Measurements from ENCODE around the gene VEGFB.

Gene VEGFB

DNA sequence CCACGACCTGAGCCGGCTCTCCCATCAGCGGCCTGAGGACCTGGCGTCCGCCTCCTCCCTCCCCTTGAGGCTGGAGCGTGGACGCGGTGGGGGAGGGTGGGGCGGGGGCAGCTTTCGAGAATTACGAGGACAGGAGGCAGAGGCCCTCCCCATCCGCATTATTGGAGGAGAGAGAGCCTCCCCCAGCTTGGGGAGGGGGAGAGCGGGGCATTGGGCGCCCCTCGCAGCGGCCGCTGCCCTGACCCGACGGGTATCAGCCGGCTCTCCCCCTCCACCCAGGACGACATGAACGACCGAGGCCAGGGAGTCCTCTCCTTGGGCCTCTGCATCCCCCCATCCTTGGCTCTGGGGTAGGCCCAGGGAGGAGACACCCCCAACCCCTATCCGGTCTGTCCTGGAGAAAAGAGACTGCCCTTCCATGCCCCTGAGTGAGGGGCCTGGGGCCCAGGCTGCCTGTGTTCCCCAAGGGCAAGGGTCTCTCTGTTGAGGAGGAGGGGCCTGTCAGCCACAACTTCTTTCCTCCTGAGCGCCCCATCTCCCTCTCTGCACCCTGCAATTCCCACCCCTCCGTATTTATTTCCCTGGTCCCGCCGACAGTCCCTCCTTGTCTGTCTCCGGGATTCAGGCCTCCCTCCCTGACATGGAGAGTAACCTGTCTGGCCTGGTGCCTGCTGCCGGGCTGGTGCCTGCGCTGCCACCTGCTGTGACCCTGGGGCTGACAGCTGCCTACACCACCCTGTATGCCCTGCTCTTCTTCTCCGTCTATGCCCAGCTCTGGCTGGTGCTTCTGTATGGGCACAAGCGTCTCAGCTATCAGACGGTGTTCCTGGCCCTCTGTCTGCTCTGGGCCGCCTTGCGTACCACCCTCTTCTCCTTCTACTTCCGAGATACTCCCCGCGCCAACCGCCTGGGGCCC is 51.8 kb downstream of the VEGFB start:
- peaks cover 11% of the 10 kb centered on the region for H3K36me3 Mint-ChIP-seq (ENCODE audit: low read depth)
- DNase-seq: no peak

DNA sequence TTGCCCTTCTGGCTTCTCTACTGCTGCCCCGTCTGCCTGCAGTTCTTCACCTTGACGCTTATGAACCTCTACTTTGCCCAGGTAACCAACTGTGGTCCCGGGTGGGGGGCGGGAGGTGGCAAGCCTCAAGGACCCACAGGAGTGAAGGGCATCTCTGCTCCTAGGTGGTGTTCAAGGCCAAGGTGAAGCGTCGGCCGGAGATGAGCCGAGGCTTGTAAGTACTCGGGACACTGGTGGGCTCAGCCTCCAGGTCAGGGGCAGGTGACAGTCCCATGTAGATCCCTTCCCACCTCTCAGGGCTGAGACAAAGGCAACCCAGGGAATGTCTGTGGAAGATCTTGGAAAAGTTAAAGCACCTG is 52.4 kb downstream of the VEGFB start:
- peak overlapping the region; percentile 82 for H3K4me3 Mint-ChIP-seq
- peaks cover 5% of the 10 kb centered on the region for H3K36me3 Mint-ChIP-seq (ENCODE audit: low read depth)
- no peak for DNase-seq
- H3K27ac Mint-ChIP-seq: no peak overlapping the region
- H3K27me3 Mint-ChIP-seq (ENCODE audit: low read depth, poor library complexity): peaks cover 30% of the 10 kb centered on the region
- H3K4me1 Mint-ChIP-seq: peaks cover 19% of the 10 kb centered on the region
- TF ChIP-seq, protein P1, sequence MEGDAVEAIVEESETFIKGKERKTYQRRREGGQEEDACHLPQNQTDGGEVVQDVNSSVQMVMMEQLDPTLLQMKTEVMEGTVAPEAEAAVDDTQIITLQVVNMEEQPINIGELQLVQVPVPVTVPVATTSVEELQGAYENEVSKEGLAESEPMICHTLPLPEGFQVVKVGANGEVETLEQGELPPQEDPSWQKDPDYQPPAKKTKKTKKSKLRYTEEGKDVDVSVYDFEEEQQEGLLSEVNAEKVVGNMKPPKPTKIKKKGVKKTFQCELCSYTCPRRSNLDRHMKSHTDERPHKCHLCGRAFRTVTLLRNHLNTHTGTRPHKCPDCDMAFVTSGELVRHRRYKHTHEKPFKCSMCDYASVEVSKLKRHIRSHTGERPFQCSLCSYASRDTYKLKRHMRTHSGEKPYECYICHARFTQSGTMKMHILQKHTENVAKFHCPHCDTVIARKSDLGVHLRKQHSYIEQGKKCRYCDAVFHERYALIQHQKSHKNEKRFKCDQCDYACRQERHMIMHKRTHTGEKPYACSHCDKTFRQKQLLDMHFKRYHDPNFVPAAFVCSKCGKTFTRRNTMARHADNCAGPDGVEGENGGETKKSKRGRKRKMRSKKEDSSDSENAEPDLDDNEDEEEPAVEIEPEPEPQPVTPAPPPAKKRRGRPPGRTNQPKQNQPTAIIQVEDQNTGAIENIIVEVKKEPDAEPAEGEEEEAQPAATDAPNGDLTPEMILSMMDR (IDR thresholded peaks at IDR 0.05): no peak
- H3K9me3 Mint-ChIP-seq: no peaks in the 10 kb centered on the region

More for the DNA sequence above, 51.8 kb downstream of the VEGFB start:
- Mint-ChIP-seq H3K9me3 (no peaks in the 10 kb centered on the region), H3K27me3 (ENCODE audit: low read depth, poor library complexity) (peaks cover 28% of the 10 kb centered on the region), H3K4me3 (peak overlapping the region; percentile 82), H3K27ac (no peak overlapping the region), H3K4me1 (peaks cover 19% of the 10 kb centered on the region)
- TF ChIP-seq, protein P1 (IDR thresholded peaks at IDR 0.05): no peak

DNA sequence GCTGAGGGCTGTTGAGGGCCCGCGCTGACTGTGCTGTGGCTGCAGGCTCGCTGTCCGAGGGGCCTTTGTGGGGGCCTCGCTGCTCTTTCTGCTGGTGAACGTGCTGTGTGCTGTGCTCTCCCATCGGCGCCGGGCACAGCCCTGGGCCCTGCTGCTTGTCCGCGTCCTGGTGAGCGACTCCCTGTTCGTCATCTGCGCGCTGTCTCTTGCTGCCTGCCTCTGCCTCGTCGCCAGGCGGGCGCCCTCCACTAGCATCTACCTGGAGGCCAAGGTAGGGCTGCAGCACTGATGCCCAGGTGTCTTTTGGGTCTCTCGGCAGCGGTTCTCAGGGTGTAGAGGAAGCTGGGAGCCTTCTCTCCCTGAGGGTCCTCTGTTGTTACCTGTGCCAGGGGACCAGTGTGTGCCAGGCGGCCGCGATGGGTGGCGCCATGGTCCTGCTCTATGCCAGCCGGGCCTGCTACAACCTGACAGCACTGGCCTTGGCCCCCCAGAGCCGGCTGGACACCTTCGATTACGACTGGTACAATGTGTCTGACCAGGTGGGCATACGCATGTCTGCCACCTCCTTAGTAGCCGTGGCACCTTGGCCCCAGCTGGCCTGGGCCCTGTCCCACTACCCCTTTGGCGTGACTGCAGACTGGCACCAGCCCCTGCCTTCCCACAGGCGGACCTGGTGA is 53.4 kb downstream of the VEGFB start:
- Mint-ChIP-seq H3K36me3 (ENCODE audit: low read depth) (no peaks in the 10 kb centered on the region), H3K27me3 (ENCODE audit: low read depth, poor library complexity) (peaks cover 37% of the 10 kb centered on the region), H3K4me1 (peaks cover 17% of the 10 kb centered on the region), H3K9me3 (no peaks in the 10 kb centered on the region), H3K4me3 (no peak overlapping the region), H3K27ac (no peak overlapping the region)
- TF ChIP-seq, protein P1 (IDR thresholded peaks at IDR 0.05): no peak
- DNase-seq: no peak

DNA sequence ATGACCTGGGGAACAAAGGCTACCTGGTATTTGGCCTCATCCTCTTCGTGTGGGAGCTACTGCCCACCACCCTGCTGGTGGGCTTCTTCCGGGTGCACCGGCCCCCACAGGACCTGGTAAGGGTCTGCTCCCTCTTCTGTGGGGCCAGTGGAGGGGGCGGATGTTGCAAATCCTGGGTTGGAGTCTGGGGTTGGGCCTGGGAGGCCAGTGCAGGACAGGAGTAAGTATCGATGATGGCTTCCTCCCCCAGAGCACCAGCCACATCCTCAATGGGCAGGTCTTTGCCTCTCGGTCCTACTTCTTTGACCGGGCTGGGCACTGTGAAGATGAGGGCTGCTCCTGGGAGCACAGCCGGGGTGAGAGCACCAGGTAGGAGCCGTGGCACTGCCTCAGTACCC is 54.0 kb downstream of the VEGFB start:
- no peak overlapping the region for H3K27ac Mint-ChIP-seq
- H3K27me3 Mint-ChIP-seq (ENCODE audit: low read depth, poor library complexity): peaks cover 42% of the 10 kb centered on the region
- H3K36me3 Mint-ChIP-seq (ENCODE audit: low read depth): no peaks in the 10 kb centered on the region
- no peak for DNase-seq
- TF ChIP-seq, protein P1 (IDR thresholded peaks at IDR 0.05): no peak
- H3K9me3 Mint-ChIP-seq: no peaks in the 10 kb centered on the region
- no peak overlapping the region for H3K4me3 Mint-ChIP-seq
- H3K4me1 Mint-ChIP-seq: peaks cover 14% of the 10 kb centered on the region
